Measurements from ENCODE around the gene MYH7B.

The MYH7B gene

DNA sequence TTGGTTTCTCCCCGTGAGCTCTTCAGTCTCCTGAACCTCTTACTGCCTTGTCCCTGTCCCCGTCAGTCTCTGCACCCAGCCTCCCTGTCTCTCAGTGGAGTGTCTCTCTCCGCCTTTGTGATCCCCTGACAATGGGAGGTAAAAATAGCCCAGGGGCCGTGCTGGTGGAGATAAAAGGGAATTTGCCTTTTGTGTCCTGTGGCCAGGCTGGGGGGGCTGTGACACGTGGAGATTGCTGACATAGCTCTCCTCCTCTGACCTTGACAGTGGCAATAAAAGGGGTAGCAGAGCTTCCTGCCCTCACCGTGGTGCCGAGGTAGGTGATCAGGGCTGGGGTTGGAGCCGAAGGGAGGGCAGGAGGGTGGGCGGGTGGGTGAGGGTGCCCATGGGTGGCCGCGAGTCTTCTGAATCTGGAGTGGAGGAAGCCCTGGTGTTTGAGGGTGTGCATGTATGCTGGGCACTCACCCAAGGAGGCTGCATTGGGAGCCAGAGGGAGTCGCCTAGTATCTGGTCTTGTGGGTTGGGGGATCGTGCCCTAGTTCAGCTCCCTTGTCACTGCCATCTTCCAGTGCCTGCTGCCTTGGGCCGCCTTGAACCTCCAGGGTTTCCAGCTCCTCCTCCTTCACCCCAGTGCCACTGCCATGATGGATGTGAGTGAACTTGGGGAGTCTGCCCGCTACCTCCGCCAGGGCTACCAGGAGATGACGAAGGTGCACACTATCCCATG lies 21.9 kb downstream of the MYH7B start:
- DNase-seq (ENCODE audit: low read depth in 2 of 2), result no peak

GRCh38 chr20:34978092-34978744 lies 22.6 kb downstream of the MYH7B start:
- no peak for DNase-seq (ENCODE audit: low read depth in 2 of 2)

DNA sequence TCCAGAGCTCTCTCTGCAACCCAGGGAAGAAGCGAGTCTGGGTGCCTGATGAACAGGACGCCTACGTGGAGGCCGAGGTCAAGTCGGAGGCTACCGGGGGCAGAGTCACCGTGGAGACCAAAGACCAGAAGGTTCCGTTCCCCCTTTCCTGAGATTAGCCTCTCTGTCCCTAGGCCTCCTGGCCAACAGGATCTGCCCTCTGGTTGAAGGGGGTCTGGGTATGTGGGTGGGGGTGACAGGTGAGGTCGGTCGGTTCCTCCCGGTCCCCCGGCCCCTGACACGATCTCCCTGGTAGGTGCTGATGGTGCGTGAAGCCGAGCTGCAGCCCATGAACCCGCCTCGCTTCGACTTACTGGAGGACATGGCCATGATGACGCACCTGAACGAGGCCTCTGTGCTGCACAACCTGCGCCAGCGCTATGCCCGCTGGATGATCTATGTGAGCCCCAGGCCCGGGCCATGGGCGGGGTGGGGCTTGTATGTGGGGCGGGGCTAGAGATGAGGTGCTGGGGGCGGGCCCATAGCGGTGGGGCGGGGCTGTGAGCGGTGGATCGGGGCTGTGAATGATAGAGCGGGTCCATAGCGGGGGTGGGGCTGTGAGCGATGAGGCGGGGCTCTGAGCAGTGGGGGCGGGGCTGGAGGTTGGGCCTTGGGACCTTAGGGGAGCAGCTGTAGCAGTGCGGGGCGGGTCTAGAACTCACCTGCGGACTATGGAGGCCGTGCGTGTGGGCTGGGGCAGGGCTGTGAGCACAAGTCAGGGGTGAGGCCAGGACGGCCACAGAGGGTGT lies 23.9 kb downstream of the MYH7B start:
- DNase-seq (ENCODE audit: low read depth in 2 of 2), result peak; percentile 7 to 35

GRCh38 chr20:34980543-34981233 lies 25.0 kb downstream of the MYH7B start:
- DNase-seq (ENCODE audit: low read depth in 2 of 2), result no peak

- no peak for DNase-seq (ENCODE audit: low read depth in 2 of 2)
Observed at GRCh38 chr20:34982270-34983088, 26.8 kb downstream of the MYH7B start.

DNA sequence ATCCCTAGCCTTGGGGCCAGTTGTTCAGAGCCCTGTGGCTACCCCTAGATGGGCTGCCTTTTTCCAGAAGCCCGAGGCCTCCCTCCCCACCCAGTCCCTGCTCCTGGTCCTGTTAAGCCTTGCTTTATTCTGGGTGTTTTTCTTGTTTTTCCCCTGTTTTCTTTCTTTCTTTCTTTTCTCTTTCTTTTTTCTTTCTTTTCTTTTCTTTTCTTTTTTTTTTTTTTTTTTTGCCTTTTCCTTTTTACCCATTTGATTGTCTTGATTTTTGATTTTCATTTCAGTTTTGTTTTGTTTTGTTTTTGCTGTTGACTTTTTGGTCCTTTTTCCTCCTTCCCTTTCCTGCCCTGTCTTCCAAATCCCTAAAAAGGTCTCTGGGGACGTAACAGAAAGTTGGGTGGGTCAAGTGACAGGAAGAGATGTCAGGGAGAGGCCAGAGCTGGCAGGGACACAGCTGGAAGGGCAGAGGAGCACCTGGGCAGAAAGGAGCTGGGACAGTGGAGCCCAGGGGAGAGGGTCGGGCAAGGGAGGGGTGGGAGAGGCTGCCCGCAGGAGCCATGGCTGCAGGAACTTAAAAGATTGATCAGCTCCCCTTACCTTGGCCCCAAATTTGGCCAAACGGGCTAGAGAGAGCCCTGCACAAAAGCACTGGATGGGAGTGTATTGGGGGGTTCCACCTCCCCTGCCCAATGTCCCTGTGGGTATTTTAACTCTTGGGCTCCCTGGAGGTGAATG lies 27.6 kb downstream of the MYH7B start:
- DNase-seq (ENCODE audit: low read depth in 2 of 2), result no peak

DNA sequence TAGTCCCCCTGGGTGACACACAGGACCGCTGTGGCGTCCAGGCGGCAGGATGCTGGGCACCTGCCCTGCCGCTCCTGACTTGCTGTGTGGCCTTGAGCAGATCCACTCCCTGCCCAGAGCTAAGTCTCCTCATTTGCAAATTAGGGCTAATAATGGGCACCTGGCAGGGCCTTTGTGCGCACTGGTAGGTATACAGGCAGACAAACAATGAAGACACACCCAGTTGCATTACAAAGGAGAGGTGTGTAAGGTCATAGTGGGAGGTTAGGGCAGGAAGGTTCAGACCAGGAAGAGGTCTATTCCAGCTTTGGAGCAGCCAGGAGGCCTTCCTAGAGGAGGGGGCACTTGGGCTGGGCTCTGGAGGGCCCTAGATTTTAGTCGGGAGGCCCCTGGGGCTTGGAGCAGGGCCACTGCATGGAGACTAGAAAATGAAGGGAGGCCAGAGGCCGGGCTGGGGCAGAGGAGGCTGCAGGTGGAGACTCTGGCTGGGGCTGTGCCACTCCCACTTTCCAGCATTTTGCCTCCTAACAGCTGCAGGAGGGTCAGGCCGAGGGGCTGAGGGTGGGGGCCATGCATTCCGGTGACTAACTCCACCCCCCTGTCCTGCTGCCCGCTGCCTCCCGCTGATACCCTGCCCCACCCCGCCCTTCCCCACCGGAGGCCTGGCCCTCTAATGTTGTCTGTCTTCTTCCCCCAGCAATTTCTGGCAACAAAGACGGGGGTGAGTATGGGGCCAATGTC lies 28.5 kb downstream of the MYH7B start:
- no peak for DNase-seq (ENCODE audit: low read depth in 2 of 2)

- DNase-seq (ENCODE audit: low read depth in 2 of 2), result no peak
Observed at GRCh38 chr20:34984756-34985261, 29.1 kb downstream of the MYH7B start.

DNA sequence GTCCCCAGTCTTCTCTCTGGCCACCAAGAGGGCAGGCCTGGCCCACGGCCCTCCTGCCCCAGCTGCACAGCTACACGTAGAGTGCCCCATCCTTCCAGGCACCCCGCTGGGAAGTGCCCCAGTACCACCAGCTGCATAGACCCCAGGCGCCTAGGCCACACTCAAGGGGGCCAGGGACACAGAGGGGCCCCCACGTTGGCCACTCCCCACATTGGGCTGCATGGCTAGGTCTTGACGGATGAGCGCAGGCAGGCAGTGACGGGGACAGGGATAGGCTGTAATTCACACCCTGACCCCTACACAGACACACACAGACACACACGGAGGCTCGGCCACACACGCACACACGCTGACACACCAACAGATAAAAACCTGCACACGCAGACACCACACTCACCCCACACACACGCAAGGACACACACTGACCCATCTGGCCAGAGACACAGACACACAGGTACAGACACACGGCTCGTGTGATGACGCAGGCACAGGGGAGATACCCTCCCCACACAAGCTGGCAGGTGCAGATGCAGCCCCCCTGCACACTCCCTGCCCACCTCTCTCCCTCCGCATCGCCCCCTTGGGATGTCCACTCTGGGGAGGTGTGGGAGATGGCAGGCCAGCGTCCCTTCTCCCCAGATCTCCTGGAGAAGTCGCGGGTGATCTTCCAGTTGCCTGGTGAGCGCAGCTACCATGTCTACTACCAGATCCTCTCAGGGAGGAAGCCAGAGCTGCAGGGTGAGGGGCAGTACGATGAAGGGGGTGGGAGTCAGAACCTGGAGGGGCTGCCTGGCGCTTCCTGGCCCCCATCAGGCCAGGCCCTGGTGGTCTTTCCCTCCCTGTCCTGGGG lies 30.0 kb downstream of the MYH7B start:
- no peak for DNase-seq (ENCODE audit: low read depth in 2 of 2)

DNA sequence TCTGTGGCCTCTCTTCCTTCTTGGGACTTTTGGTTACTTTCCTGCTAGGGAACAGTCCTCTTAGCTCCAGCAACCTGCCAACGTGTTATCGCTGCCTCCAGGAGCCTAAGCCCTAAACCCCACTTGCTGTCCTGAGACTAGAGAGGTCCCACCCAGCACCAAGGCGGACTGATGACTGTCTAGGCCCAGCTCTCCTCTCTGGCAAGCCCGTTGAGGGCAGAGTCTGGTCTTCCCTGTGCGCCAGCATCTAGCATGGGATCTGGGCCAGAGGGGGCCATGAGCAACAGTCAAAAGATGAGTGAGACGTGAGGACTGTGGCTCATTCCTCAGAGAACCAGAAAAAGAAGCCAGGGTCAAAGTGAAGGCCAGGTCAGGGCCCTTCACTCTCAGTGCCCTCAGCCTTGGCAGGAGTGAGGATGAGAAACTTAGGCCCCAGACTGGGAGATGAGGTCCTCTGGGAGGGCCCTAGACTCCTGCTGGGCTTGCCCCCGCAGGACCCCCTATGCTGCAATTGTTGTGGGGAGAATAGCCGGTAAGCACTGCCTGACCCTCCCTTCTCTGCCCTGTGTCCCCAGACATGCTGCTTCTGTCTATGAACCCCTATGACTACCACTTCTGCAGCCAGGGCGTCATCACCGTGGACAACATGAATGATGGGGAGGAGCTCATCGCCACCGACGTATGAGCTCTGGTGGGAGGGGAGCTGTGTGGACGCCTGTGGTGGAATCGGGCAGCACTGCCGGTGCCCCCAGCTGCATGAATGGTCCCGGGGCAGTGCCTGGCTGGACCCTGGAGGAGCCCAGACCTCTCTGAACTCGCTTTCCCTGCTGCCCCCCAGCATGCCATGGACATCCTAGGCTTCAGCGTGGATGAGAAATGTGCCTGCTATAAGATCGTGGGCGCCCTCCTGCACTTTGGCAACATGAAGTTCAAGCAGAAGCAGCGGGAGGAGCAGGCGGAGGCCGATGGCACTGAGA lies 30.9 kb downstream of the MYH7B start:
- DNase-seq (ENCODE audit: low read depth in 2 of 2), result no peak

- no peak for DNase-seq (ENCODE audit: low read depth in 2 of 2)
Observed at GRCh38 chr20:34987288-34988190, 31.9 kb downstream of the MYH7B start.

- DNase-seq (ENCODE audit: low read depth in 2 of 2), result no peak
Observed at GRCh38 chr20:34988191-34988540, 32.5 kb downstream of the MYH7B start.

DNA sequence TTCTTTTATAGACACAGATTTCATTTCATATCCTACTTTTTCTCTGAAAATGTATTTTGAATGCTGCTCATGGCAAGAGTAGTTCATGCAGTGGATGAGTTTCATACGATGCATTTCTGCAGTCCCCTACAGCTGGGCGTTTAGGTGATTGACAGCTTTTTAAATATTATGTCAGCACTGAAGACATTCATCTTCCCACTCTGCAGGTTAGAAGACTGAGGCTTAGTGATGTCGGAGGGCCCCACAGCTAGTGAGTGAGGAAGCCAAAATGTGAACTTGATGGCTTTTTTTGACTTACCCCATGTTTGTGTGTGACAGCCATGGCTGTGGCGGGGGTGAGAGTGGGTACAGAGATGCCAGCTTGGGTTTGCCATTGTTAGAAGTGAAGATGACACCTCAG lies 33.5 kb downstream of the MYH7B start:
- DNase-seq (ENCODE audit: low read depth in 2 of 2), result no peak

- no peak for DNase-seq (ENCODE audit: low read depth in 2 of 2)
Observed at GRCh38 chr20:34989670-34990069, 34.0 kb downstream of the MYH7B start.

DNA sequence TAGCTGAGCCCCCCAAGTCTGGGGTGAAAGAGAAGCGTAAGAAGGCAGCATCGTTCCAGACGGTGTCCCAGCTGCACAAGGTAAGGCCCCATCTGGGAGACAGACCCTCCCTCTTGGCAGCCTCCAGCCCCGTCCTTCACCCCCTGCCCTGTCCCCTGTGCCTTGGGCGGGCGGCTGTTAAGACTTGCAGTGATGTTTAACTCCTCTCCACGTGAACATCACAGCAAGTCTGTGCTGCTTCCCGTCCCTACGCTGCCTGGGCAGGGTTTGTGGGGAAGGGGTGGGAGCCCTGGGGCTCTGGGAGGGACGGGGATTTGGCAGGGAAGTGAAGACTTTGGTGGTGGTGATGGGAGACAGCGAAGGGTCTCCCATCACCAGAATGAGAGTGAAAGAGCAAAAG lies 34.6 kb downstream of the MYH7B start:
- DNase-seq (ENCODE audit: low read depth in 2 of 2), result no peak

DNA sequence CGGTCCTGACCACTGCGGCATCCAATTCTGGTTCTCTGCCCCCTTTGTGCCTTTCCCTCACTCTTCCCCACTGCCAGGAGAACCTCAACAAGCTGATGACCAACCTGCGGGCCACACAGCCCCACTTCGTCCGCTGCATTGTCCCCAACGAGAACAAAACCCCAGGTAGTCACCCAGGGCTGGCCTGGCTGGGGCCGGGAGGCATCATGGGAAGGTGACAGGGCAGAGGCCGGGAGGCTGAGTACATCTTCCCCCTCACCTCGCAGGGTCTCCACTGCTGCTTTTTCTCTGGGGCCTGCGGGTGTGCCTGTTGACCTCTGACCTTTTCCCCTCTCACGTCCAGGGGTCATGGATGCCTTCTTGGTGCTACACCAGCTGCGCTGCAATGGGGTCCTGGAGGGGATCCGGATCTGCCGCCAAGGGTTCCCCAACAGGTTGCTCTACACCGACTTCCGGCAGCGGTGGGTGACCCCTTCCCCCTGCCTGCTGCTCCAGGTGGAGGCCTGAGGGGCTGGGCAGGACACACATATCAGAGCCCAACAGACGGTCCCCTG lies 35.1 kb downstream of the MYH7B start:
- no peak for DNase-seq (ENCODE audit: low read depth in 2 of 2)

All from stimulated activated CD4-positive, alpha-beta T cell treated with anti-CD3 and anti-CD28 coated beads, Interleukin-4, amount 100 ng/mL, for 48 hours (primary cell).